Kidney glomerular epithelial cell (primary cell): ENCODE data around the gene TMEM259.
"Not testable (repeated sequence)": the region's sequence is repeated elsewhere in the genome, so short reads cannot be mapped to it uniquely, and the experiment has no call there.

Source experiments
- DNase-seq: peaks from one replicate; lab custom pipeline; 2025; lab: John Stamatoyannopoulos, UW

Gene TMEM259

DNA sequence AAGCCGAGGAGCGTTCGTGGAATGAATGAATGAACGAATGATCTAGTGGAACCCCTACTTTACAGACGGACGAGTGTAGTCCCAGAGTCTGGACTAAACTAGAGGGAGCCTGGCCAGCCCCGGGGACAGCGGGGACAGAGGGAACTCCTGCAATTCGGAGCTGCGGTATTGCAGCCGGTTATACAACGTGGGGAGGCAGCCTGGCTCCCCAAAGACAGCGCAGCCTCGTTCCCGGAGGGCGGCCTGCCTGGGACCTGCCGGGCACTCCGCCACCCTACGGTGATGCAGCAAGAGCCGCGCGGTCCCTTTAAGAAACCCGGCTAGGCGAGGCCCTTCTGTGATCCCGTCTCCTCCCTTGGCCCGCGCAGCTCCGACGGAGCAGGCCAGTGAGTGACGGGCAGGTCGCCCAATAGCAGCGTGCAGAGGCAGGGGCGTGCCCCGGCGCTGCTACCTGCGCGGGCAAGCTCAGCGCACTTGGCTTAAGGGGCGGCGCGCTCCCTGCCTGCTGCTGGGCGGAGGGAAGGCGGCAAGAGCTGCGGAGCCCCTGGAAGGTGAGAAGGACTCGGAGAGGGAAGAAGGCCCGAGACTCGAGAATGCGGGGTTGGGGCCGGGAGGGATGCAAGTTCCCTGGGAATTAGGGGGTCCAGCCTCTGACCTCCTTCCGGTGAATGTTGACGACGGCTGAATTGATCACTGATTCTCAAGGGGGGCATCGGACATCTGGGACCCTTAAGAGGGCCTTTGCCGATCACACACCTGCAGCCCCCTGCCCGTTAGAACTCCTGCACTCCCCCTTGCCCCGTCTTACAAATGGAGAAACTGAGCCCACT, 18.9 kb upstream of the TMEM259 start, which contains the start of gene ABCA7:
TSS of gene ABCA7 (plus strand) at position 462 of the 830 bp plus-strand sequence. CDS start 1,255 bp downstream, outside the sequence.
- DNase-seq, result peak; percentile 96

DNA sequence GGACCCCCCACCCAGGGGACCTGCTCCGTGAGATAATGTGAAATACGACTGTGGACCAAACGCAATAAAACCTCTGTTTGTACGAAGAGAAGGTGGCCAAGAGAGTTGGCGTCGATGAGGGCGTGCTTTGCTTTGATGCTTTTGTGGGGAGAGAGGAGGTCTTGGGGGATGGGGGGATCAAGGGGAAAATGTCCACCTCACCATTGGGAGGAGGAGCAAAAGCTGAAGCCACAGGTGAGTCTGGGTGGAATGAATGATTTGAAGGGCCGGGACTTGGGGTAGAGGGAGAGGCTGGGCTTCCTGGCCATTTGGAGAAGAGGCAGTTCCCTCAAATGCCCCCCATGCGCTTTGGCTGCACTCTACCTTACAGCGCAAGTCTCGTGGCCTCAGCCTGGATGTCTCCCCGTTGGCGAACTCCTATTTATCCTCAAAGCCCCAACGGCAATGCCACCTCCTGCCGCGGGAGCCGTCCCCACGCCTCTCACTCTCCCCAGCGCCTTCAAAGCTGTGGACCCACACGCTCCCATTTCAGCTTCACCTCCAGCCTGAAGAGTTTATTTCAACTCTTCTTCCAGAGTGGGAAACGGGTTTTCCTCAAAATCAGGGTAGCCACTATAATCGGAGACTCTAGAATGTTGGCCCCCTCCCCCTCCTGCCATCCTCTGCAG, 18.2 kb upstream of the TMEM259 start:
- no peak for DNase-seq

GRCh38 chr19:1037621-1038064, 16.7 kb upstream of the TMEM259 start:
- DNase-seq, result no peak

DNA sequence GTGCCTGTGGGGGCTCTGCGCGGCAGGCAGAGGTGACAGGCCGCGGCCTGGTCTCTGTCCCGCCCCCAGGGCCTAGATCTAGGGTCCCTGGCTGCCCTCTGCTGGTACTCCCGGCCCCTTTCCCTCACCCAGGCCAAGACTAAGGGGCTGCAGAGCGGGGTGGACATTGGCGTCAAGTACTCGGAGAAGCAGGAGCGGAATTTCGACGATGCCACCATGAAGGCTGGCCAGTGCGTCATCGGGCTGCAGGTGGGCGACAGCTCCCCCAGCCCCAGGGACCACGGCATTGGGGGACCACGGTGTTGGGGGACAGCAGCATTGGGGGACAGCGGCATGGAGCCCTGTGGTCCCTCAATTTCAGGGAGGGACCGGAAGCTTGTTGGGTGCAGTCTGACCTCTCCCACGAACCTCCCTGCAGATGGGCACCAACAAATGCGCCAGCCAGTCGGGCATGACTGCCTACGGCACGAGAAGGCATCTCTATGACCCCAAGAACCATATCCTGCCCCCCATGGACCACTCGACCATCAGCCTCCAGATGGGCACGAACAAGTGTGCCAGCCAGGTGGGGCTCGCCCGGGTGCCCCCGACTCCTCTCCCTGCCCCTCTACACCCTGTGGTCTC, 15.2 kb upstream of the TMEM259 start:
- no peak for DNase-seq

- DNase-seq, result no peak
Measured at GRCh38 chr19:1032264-1032867, 11.4 kb upstream of the TMEM259 start.

GRCh38 chr19:1028062-1028926, 7.4 kb upstream of the TMEM259 start:
- peak; percentile 59 for DNase-seq

DNA sequence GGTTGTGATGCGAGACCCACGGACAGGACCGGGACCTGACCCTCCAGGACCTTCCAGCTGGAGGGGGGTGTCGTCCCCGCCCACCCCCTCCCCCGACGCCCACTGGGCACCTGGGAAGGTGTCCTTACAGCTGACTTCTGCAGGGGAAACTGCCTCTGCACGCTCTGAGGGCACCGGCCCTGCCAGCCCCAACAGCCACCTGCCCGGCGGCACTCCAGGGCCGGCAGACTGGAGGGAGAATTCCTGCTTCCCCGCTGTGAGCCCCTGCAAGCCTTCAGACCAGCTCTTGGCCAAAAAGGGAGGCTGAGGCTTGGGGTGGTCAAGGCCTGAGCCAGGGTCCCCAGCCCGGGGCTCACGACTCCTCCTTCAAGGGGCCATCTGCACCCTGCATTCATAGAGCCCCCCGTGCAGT, 6.7 kb upstream of the TMEM259 start:
- DNase-seq, result no peak

- no peak for DNase-seq
Measured at GRCh38 chr19:1026783-1027649, 6.1 kb upstream of the TMEM259 start.

DNA sequence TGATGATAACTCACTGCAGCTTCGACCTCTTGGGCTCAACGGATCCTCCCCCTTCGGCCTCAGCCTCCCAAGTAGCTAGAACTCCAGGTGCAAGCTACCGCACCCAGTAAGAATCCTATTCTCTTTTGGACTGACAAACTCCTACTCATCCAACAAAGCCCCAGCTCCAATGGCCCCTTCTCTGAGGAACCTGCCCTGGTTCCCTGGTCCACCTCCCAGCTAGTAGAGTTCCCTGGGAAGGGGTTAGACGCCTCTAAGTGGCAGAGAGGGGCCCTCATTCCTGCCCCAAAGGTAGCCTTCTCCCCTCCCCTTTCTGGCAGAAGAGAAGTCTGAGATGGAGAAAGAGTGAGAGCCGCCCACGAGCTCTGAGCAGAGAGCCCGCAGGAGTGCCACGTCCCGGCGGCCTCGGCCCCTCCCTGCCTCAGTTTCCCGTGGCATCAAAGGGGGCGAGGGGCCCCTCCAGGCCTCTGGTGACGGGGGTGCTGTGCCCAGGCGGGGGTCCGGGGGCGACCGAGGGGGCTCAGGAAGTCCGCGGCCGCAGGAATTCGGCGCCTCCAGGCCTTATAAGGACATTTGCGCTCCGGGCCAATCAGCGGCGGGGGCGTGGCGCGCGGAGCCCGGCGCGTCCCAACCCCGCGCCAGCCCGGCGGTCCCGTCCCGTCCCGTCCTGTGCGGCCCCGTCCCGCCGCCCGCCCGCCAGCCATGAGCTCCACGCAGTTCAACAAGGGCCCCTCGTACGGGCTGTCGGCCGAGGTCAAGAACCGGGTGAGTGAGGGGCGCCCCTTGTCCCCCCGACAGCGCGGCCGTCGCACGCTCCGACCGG, 5.2 kb upstream of the TMEM259 start, which contains the start of gene CNN2:
TSS of gene CNN2 (plus strand) at position 649 of the 823 bp plus-strand sequence. CDS start at position 703, 54 bp downstream.
- peak; percentile 71 for DNase-seq

- not testable (repeated sequence) for DNase-seq
Measured at GRCh38 chr19:1025080-1025479, 4.2 kb upstream of the TMEM259 start.

- DNase-seq, result not testable (repeated sequence)
Measured at GRCh38 chr19:1023883-1024188, 2.9 kb upstream of the TMEM259 start.

DNA sequence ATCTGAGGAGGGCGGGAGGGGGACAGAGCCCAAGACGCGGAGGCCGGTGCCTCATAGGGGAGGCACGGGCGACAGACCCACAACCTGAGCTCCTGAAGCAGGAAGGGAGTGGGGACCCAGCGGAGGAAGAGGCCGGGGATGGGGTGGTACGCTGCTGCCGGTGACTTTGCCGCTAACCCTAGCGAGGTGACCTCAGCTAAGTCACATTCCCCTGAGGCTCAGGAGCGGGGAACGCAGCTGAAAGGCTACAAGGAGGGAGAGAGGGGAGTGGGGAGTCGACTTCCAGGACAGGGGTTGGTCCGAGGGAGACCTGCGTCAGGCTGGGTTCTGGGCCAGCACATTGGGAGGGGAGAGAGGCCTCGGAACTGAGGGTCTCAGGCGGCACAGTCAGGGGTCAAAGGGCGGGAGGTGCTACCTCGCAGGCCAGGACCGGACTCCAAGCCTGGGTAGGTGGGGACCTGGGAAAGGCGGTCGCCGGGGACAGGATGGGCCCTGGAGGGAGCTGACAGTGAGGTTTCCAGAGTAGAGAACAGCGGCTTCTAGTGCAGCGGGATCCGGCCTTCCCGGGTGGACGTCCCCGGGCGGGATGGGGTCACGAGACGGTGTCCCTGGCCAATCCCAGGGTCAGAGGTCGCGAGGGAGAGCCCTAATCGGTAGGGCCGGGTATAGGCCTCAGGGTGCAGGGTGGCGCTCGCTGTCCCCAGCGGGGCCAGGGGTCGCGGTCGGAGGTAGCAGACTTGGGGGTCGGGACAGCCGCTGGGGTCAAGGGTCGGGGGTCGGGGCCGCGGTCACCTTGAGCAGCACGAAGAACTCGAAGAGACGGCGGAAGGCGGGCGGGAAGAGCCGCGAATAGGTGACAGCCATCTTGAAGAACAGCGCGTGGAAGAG, 699 bp downstream of the TMEM259 start:
- DNase-seq, result no peak

- no peak for DNase-seq
Measured at GRCh38 chr19:1019616-1019961, 1.3 kb downstream of the TMEM259 start.

- no peak for DNase-seq
Measured at GRCh38 chr19:1018932-1019615, 1.8 kb downstream of the TMEM259 start.

- DNase-seq, result no peak
Measured at GRCh38 chr19:1018393-1018792, 2.5 kb downstream of the TMEM259 start.

GRCh38 chr19:1017906-1018305, 3.0 kb downstream of the TMEM259 start:
- no peak for DNase-seq

GRCh38 chr19:1017115-1017905, 3.6 kb downstream of the TMEM259 start:
- DNase-seq, result no peak
